Right lobe of liver (tissue), 6 donors: ENCODE results near the gene LGALS7B. TPM values are rescaled to one million over a fixed set of nuclear protein-coding genes. Genes with fewer than 3 reads are reported as not detected.

Experiments used
- ATAC-seq, 4 donors: fragments of 200-7000 bp; cut with Tn5 transposase; one replicate each; pipeline ENCODE4 v1.9.1; 2020; ENCODE audit warnings: mild to moderate bottlenecking in 4 of 4, moderate library complexity in 4 of 4
- DNase-seq, 3 donors: peaks; one replicate each; pipeline ENCODE4 v3.0.0-alpha.2; 2020
- H3K27ac ChIP-seq, 3 donors: fragments of 200-600 bp; one replicate each; pipeline ENCODE4 v1.8.0; 2022
- H3K27me3 ChIP-seq, 2 donors: fragments of 200-600 bp; one replicate each; pipeline ENCODE4 v1.8.0; 2022
- H3K36me3 ChIP-seq, 4 donors: fragments of 200-600 bp; sonication (generic) in 1 of 4; one replicate each; pipeline versions ENCODE4 v1.5.1 to v1.8.0; 2017 to 2022; ENCODE audit warnings: control low read depth in 1 of 4
- H3K4me1 ChIP-seq, 4 donors: fragments of 200-600 bp; sonication (generic) in 1 of 4; one replicate each; pipeline versions ENCODE4 v1.5.1 to v1.8.0; 2017 to 2022; ENCODE audit warnings: control low read depth in 1 of 4
- H3K4me3 ChIP-seq, 3 donors: fragments of 200-600 bp; one replicate each; pipeline ENCODE4 v1.8.0; 2022
- H3K9me3 ChIP-seq, 4 donors: fragments of 200-600 bp; sonication (generic) in 1 of 4; one replicate each; pipeline versions ENCODE4 v1.5.1 to v1.8.0; 2017 to 2022; ENCODE audit warnings: control low read depth in 1 of 4
- POLR2A ChIP-seq: fragments of 450-650 bp; IDR thresholded peaks from one replicate; pipeline ENCODE4 v1.6.1; 2017; ENCODE audit warnings: antibody characterized with exemption, mild to moderate bottlenecking
- WGBS: methylation state at CpG from one replicate; pipeline ENCODE4 v1.1.6; 2018; ENCODE audit warnings: low coverage, low lambda C conversion rate; ENCODE audit not compliant: insufficient coverage; ENCODE audit errors: missing lambda C conversion rate; 5-methylcytosine and 5-hydroxymethylcytosine counted together
- intact Hi-C, 2 donors: fragments of 100-400 bp; cut with DNase I; formaldehyde crosslinking; loops; one replicate each; pipeline versions ENCODE4 v1.11.2 to v1.14.1; 2022
- total RNA-seq, 6 experiments: library from RNA; depleted of rRNA in 2 of 6; stranded (reverse); fragments of >200 nt in 2 of 6; fragmentation: NEBNext Ultra II Directional in 3 of 6; extraction: Animal tissue kit (Norgen Biotek cat#: 25700) in 3 of 6; gene quantifications; one replicate each; pipeline versions ENCODE4 v1.1.0 to v1.2.4, GENCODE V29; 2016 to 2023
- TF ChIP-seq, protein P1 (sequence below), 4 donors: fragments of 200-600 bp in 3 of 4; fragments of 450-650 bp in 1 of 4; IDR thresholded peaks; one replicate each; pipeline versions ENCODE4 v1.5.1 to v1.8.0; 2016 to 2022; ENCODE audit warnings: antibody characterized with exemption in 4 of 4, mild to moderate bottlenecking in 2 of 4
- donor health status: DM: no; HTN: yes; CAD: no.
- donor health status: DM: no; HTN: no; CAD: no.
- donor health status: DM: no; HTN: no; CAD: no.
- donor health status: DM: no; HTN: yes; CAD: no.
- donor health status: DM: no; HTN: yes; CAD: no.

Gene LGALS7B
- total RNA-seq, 6 experiments from 2014 or later = not detected

DNA sequence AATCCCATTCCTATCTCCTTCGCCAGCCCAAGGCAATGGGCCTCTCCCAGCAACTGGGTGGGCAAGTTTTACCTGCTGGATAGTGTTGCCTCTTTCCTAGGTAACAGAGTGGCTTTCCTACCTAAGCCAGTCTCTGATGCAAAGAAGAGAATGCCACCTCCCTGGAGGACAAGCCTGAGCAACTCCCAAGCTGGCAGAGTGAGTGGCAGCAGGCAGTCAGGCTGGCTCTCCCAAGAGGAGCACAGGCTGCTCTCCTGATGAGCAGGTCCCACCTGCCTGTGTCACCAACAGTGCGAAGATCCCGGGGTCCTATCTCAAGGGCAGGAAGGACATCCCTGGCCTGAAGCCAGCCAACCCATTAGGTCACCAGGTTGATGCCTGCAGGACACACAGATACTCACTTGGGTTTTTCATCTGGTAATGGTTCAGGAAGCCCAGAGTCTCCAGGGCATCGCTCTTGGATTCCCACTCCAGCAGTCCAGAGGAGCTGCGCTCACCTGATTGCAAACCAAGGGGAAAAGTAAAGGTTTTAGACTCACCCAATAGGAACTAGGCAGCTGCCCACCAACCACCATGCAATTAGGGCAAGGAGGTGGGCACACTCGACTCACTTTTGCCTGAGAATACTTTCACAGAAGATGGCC is 48.1 kb downstream of the LGALS7B start:
- no peak overlapping the region for H3K4me3 ChIP-seq
- intact Hi-C loops = no loop called here
- peaks cover 0 to 69% (median 37%) of the 10 kb centered on the region in 4 donors for H3K4me1 ChIP-seq
- no peaks in the 10 kb centered on the region for H3K9me3 ChIP-seq
- 65% methylated on average over 2 of the region's 6 CpGs for WGBS
- no peak for ATAC-seq
- H3K27ac ChIP-seq = peak overlapping the region; percentile 37 to 81 (median 62)
- H3K27me3 ChIP-seq = no peaks in the 10 kb centered on the region
- TF ChIP-seq POLR2A = no peak
- TF ChIP-seq, protein P1, sequence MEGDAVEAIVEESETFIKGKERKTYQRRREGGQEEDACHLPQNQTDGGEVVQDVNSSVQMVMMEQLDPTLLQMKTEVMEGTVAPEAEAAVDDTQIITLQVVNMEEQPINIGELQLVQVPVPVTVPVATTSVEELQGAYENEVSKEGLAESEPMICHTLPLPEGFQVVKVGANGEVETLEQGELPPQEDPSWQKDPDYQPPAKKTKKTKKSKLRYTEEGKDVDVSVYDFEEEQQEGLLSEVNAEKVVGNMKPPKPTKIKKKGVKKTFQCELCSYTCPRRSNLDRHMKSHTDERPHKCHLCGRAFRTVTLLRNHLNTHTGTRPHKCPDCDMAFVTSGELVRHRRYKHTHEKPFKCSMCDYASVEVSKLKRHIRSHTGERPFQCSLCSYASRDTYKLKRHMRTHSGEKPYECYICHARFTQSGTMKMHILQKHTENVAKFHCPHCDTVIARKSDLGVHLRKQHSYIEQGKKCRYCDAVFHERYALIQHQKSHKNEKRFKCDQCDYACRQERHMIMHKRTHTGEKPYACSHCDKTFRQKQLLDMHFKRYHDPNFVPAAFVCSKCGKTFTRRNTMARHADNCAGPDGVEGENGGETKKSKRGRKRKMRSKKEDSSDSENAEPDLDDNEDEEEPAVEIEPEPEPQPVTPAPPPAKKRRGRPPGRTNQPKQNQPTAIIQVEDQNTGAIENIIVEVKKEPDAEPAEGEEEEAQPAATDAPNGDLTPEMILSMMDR (IDR thresholded peaks at IDR 0.05) = no peak
- peak in 1 of 3 donors; percentile 38 for DNase-seq
- peaks cover 10 to 65% (median 41%) of the 10 kb centered on the region in 4 donors for H3K36me3 ChIP-seq

DNA sequence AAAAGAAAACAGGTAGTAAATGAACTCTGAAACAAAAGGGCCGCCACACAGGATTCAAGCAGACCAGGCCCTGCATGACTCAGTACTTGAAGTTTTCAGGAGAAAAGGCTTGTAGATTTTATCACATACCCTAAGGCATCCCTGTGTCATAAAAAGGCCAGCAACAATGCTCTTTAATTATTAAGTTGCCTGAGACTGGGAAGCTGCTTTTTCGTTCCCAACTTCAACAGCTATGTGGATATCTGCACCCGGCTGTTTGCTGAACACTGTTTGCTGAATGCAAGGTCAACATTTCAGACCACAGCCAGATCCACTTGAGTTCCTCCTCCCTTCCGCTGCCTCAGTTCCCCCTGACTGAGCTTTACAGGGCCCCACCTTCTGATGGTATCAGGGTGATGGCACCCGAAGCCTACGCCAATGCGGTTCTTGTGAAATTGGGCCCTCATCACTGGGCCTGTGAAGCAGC is 48.7 kb downstream of the LGALS7B start:
- peak overlapping the region; percentile 37 to 81 (median 62) for H3K27ac ChIP-seq
- H3K36me3 ChIP-seq = peaks cover 10 to 71% (median 41%) of the 10 kb centered on the region in 4 donors
- no peaks in the 10 kb centered on the region for H3K27me3 ChIP-seq
- ATAC-seq (peak; percentile 24 to 57 (median 51)), DNase-seq (peak in 2 of 3 donors; percentile 17 to 51)
- H3K9me3 ChIP-seq = no peaks in the 10 kb centered on the region
- TF ChIP-seq POLR2A = no peak
- TF ChIP-seq, protein P1 (IDR thresholded peaks at IDR 0.05) = no peak
- peaks cover 0 to 70% (median 36%) of the 10 kb centered on the region in 4 donors for H3K4me1 ChIP-seq
- 53% methylated on average over 3 of the region's 7 CpGs for WGBS
- intact Hi-C loops = no loop called here
- no peak overlapping the region for H3K4me3 ChIP-seq

DNA sequence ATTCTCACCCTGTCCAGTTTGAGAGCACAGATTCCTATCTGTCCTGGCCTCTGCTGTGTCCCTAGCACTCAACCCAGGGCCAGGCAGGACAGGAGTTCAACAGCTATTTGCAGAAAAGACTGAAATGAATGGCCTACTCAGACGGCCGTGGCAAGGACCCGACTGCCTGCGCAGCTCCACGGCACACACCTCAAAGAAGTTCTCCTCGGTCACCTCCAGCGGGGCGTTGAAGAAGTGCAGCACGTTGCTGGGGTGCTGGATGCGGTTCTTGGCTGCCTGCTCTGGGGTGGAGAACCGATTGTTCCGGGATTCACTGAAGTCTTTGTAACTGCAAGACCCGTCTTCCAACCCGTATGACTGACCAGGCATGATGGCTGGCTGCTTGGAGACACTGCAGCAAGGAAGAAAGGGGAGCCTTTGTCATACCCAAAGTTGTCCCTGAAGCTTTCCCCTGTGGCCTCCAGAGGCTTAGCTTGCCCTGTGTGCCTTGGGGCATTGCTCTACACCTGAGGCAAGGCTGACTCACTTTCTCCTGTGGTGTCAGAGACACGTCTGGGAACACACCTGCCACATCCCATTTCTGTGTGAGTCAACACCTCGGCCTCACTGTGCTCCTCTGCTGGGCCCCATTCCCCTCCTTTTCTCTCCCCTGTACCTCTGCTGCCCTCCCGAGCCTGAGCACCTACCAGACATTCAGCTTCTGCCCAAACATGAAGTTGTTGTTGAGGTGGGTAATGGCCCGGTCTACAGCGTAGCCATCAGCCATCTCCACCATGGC is 49.4 kb downstream of the LGALS7B start:
- H3K36me3 ChIP-seq = peaks cover 12 to 78% (median 45%) of the 10 kb centered on the region in 4 donors
- peaks cover 0 to 74% (median 37%) of the 10 kb centered on the region in 4 donors for H3K4me1 ChIP-seq
- no peak overlapping the region for H3K4me3 ChIP-seq
- H3K27me3 ChIP-seq = no peaks in the 10 kb centered on the region
- peak overlapping the region; percentile 42 to 81 (median 62) for H3K27ac ChIP-seq
- peak in 2 of 4 donors; percentile 2 to 32 for ATAC-seq
- intact Hi-C loops = no loop called here
- H3K9me3 ChIP-seq = no peaks in the 10 kb centered on the region
- 62% methylated on average over 3 of the region's 19 CpGs for WGBS
- TF ChIP-seq, protein P1 (IDR thresholded peaks at IDR 0.05) = no peak
- no peak for TF ChIP-seq POLR2A
- peak in 2 of 3 donors; percentile 21 to 38 for DNase-seq

DNA sequence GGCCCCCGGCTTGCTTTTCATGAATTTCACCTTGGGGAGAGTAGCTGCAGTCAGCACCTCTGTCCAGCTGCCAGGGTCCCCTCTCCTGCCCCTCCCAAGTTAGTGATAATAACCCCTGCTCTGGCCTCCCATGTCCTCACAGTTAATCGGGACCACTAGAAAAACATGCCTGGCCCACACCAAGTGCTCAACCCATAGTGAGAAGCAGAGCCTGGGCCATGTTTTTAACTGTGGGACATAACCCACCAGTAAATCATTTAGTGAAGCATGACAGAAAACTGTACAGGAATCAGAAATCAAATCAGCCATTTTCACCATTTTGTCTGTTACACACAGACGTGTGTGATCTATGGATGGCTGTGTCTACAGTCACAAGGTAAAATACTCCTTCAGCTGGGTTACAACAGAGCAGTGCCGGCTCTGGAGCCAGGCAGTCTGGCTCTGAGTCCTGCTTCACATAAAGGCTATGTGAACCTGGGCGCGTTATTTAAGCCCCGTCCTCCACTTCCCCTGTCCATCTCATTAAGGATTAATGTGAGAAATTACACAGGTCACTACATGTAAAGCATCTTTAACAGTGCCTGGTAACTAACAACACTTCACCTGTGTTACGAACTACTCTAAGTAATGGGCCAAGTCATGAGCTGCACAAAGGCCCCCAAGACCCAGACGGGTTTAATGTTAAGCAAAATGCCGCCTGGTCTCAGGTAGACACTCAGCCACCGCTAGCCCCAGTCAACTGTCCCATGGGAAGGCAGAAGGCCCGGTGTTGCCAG is 50.2 kb downstream of the LGALS7B start:
- Histone ChIP-seq H3K27ac (peak overlapping the region in 2 of 3 donors; percentile 42 to 62), H3K27me3 (no peaks in the 10 kb centered on the region), H3K36me3 (peaks cover 19 to 86% (median 52%) of the 10 kb centered on the region in 4 donors), H3K9me3 (no peaks in the 10 kb centered on the region), H3K4me3 (no peak overlapping the region), H3K4me1 (peaks cover 0 to 82% (median 41%) of the 10 kb centered on the region in 4 donors)
- intact Hi-C loops = no loop called here
- DNase-seq (peak in 1 of 3 donors; percentile 5), ATAC-seq (no peak)
- TF ChIP-seq POLR2A = no peak
- TF ChIP-seq, protein P1 (IDR thresholded peaks at IDR 0.05) = no peak
- 75% methylated on average over 10 of the region's 12 CpGs for WGBS
